ENCODE measurements around the gene HNRNPUL1. TPM values are rescaled to one million over a fixed set of nuclear protein-coding genes. Genes with fewer than 3 reads are reported as not detected.

Gene HNRNPUL1
- total and polyA plus RNA-seq, 9 of the 15 experiments (the other 6 are each of a cell fraction or from before 2014, with no cell fraction given) = 7.3 to 211 (median 85.0) TPM

- TF ChIP-seq, protein P1, sequence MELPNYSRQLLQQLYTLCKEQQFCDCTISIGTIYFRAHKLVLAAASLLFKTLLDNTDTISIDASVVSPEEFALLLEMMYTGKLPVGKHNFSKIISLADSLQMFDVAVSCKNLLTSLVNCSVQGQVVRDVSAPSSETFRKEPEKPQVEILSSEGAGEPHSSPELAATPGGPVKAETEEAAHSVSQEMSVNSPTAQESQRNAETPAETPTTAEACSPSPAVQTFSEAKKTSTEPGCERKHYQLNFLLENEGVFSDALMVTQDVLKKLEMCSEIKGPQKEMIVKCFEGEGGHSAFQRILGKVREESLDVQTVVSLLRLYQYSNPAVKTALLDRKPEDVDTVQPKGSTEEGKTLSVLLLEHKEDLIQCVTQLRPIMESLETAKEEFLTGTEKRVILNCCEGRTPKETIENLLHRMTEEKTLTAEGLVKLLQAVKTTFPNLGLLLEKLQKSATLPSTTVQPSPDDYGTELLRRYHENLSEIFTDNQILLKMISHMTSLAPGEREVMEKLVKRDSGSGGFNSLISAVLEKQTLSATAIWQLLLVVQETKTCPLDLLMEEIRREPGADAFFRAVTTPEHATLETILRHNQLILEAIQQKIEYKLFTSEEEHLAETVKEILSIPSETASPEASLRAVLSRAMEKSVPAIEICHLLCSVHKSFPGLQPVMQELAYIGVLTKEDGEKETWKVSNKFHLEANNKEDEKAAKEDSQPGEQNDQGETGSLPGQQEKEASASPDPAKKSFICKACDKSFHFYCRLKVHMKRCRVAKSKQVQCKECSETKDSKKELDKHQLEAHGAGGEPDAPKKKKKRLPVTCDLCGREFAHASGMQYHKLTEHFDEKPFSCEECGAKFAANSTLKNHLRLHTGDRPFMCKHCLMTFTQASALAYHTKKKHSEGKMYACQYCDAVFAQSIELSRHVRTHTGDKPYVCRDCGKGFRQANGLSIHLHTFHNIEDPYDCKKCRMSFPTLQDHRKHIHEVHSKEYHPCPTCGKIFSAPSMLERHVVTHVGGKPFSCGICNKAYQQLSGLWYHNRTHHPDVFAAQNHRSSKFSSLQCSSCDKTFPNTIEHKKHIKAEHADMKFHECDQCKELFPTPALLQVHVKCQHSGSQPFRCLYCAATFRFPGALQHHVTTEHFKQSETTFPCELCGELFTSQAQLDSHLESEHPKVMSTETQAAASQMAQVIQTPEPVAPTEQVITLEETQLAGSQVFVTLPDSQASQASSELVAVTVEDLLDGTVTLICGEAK (IDR thresholded peaks at IDR 0.05) = no peak
- TF ChIP-seq, protein P1 (CRISPR knock-in tag; IDR thresholded peaks at IDR 0.05) = no peak
- TF ChIP-seq SNRNP70 (optimal IDR thresholded peaks at IDR 0.05; ENCODE audit: low read depth, low read length) = no peak
- no peak for TF ChIP-seq FOXK1 (CRISPR knock-in tag; IDR thresholded peaks at IDR 0.05; ENCODE audit: borderline replicate concordance)
- no peak for TF ChIP-seq EGR1 (conservative IDR thresholded peaks at IDR 0.05)
- TF ChIP-seq KAT2B (IDR thresholded peaks at IDR 0.05; ENCODE audit: low read depth, low read length) = no peak
- TF ChIP-seq RBM34 (IDR thresholded peaks at IDR 0.05; ENCODE audit: borderline replicate concordance, insufficient read depth, low read length) = no peak
- no peak for TF ChIP-seq ZNF444 (CRISPR knock-in tag; IDR thresholded peaks at IDR 0.05)
- TF ChIP-seq RFX5 (IDR thresholded peaks at IDR 0.05; ENCODE audit: low read depth, low read length) = no peak
- no peak for TF ChIP-seq SMARCC2 (IDR thresholded peaks at IDR 0.05; ENCODE audit: low read depth)
- TF ChIP-seq THAP12 (CRISPR knock-in tag; IDR thresholded peaks at IDR 0.05) = no peak
- TF ChIP-seq SRSF7 (optimal IDR thresholded peaks at IDR 0.05; ENCODE audit: low read depth, low read length) = no peak
- no peak for TF ChIP-seq STAT5B (CRISPR knock-in tag; IDR thresholded peaks at IDR 0.05)
- TF ChIP-seq FOXP4 (CRISPR knock-in tag; IDR thresholded peaks at IDR 0.05; ENCODE audit: borderline replicate concordance) = 0 out of 2 replicates have a peak, but pooled peaks have one; percentile 79
These were observed 88.7 kb downstream of the HNRNPUL1 start (continued) for GRCh38 chr19:41352609-41353465.

Data from K562 (cell line).